H1 (cell line): ENCODE results near the gene LDLRAP1. TPM values are rescaled to one million over a fixed set of nuclear protein-coding genes. Genes with fewer than 3 reads are reported as not detected.

ENCODE experiments used
- KDM4A ChIP-seq: IDR thresholded peaks from one replicate; pipeline ENCODE4 v1.7.1; 2012; ENCODE audit warnings: low read depth, mild to moderate bottlenecking, moderate library complexity, low read length, inconsistent platforms; ENCODE audit not compliant: severe bottlenecking
- KDM5A ChIP-seq: fragments of 200-600 bp; IDR thresholded peaks from 2 replicates; pipeline ENCODE4 v1.7.1; 2012; ENCODE audit warnings: mild to moderate bottlenecking, low read length, inconsistent platforms, mixed read lengths
- SAP30 ChIP-seq: fragments of 300-600 bp; sonication (generic); IDR thresholded peaks from 2 replicates; pipeline ENCODE4 v1.7.1; 2012; ENCODE audit warnings: low read length, moderate library complexity, mild to moderate bottlenecking, inconsistent platforms; ENCODE audit not compliant: insufficient read depth, insufficient replicate concordance
- SIRT6 ChIP-seq: IDR thresholded peaks from one replicate; pipeline ENCODE4 v1.7.1; 2012; ENCODE audit warnings: low read length, inconsistent platforms
- polyA plus RNA-seq, 7 experiments: library from polyadenylated mRNA; depleted of rRNA in 3 of 7; stranded (reverse) in 5 of 7; unstranded in 2 of 7; fragments of >200 nt in 5 of 7; fragments of 200-250 nt in 2 of 7; gene quantifications; 1 replicate in 5 of 7; 2 replicates in 1 of 7; 4 replicates in 1 of 7; pipeline versions ENCODE4 v1.2.1 to v1.2.3, GENCODE V29; 2011 to 2013; ENCODE audit warnings: missing spikeins in 2 of 7, mixed read lengths in 2 of 7
- total RNA-seq: library from RNA; stranded (reverse); fragmentation: NEBNext Ultra II Directional; extraction: Animal tissue kit (Norgen Biotek cat#: 25700); gene quantifications from 2 replicates; pipeline ENCODE4 v1.2.1, GENCODE V29; 2021
- TF ChIP-seq, protein P1 (sequence below): fragments of 300-600 bp; sonication (generic); IDR thresholded peaks from 2 replicates; pipeline ENCODE4 v1.7.1; 2012; ENCODE audit warnings: low read length, moderate library complexity, mild to moderate bottlenecking, inconsistent platforms; ENCODE audit not compliant: insufficient replicate concordance
- TF ChIP-seq, protein P2 (sequence below), 3 experiments: IDR thresholded peaks; 1 replicate in 2 of 3; 2 replicates in 1 of 3; pipeline versions ENCODE4 v1.5.1 to v1.6.1; 2011; ENCODE audit warnings: low read length in 3 of 3, mild to moderate bottlenecking in 3 of 3, inconsistent platforms in 2 of 3, low read depth in 1 of 3, moderate library complexity in 1 of 3; ENCODE audit not compliant: insufficient read depth in 1 of 3; ENCODE audit errors: control extremely low read depth in 1 of 3

Gene LDLRAP1
- total and polyA plus RNA-seq, 2 of the 8 experiments (the other 6 are each of a cell fraction or from before 2014, with no cell fraction given), result 12.8 to 13.2 TPM

DNA sequence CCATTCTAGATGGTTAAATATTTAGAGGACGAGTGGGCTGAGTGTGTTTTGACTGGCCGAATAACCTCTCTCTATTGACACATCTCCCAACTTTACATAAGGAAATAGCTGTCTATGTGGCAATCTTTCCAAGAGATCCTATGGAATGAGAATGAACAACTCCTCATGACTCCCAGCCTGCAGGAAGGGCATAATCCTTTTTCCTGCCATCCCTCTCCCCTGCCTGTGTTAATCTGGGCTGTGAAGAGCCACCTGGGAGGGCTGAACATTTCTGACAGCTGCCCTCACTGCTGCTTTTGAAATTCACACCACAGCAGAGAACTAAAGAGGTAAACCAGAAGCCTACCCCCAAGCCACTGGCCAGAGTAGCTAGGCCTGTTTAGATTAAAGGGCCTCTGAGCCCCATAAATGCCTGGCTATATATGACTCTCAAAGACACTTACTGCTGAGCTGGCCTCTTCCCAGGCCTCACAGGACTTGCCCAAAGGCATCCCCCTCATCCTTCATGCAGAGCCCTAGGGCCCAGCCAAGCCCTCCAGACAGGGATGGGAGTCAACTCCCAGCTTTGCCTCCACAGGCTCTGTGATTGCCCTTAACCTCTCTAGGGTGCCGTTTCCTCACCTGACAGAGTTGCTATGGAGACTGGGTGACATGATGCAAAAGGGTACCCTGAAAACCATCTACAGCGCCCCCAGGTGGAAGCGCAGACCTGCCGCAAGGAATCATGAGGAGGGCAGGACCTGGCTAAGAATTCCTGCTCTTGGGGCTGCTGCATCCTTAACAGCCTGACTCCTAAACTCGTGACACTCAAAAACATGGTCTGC lies 42.0 kb upstream of the LDLRAP1 start (continued):
- TF ChIP-seq, protein P1, sequence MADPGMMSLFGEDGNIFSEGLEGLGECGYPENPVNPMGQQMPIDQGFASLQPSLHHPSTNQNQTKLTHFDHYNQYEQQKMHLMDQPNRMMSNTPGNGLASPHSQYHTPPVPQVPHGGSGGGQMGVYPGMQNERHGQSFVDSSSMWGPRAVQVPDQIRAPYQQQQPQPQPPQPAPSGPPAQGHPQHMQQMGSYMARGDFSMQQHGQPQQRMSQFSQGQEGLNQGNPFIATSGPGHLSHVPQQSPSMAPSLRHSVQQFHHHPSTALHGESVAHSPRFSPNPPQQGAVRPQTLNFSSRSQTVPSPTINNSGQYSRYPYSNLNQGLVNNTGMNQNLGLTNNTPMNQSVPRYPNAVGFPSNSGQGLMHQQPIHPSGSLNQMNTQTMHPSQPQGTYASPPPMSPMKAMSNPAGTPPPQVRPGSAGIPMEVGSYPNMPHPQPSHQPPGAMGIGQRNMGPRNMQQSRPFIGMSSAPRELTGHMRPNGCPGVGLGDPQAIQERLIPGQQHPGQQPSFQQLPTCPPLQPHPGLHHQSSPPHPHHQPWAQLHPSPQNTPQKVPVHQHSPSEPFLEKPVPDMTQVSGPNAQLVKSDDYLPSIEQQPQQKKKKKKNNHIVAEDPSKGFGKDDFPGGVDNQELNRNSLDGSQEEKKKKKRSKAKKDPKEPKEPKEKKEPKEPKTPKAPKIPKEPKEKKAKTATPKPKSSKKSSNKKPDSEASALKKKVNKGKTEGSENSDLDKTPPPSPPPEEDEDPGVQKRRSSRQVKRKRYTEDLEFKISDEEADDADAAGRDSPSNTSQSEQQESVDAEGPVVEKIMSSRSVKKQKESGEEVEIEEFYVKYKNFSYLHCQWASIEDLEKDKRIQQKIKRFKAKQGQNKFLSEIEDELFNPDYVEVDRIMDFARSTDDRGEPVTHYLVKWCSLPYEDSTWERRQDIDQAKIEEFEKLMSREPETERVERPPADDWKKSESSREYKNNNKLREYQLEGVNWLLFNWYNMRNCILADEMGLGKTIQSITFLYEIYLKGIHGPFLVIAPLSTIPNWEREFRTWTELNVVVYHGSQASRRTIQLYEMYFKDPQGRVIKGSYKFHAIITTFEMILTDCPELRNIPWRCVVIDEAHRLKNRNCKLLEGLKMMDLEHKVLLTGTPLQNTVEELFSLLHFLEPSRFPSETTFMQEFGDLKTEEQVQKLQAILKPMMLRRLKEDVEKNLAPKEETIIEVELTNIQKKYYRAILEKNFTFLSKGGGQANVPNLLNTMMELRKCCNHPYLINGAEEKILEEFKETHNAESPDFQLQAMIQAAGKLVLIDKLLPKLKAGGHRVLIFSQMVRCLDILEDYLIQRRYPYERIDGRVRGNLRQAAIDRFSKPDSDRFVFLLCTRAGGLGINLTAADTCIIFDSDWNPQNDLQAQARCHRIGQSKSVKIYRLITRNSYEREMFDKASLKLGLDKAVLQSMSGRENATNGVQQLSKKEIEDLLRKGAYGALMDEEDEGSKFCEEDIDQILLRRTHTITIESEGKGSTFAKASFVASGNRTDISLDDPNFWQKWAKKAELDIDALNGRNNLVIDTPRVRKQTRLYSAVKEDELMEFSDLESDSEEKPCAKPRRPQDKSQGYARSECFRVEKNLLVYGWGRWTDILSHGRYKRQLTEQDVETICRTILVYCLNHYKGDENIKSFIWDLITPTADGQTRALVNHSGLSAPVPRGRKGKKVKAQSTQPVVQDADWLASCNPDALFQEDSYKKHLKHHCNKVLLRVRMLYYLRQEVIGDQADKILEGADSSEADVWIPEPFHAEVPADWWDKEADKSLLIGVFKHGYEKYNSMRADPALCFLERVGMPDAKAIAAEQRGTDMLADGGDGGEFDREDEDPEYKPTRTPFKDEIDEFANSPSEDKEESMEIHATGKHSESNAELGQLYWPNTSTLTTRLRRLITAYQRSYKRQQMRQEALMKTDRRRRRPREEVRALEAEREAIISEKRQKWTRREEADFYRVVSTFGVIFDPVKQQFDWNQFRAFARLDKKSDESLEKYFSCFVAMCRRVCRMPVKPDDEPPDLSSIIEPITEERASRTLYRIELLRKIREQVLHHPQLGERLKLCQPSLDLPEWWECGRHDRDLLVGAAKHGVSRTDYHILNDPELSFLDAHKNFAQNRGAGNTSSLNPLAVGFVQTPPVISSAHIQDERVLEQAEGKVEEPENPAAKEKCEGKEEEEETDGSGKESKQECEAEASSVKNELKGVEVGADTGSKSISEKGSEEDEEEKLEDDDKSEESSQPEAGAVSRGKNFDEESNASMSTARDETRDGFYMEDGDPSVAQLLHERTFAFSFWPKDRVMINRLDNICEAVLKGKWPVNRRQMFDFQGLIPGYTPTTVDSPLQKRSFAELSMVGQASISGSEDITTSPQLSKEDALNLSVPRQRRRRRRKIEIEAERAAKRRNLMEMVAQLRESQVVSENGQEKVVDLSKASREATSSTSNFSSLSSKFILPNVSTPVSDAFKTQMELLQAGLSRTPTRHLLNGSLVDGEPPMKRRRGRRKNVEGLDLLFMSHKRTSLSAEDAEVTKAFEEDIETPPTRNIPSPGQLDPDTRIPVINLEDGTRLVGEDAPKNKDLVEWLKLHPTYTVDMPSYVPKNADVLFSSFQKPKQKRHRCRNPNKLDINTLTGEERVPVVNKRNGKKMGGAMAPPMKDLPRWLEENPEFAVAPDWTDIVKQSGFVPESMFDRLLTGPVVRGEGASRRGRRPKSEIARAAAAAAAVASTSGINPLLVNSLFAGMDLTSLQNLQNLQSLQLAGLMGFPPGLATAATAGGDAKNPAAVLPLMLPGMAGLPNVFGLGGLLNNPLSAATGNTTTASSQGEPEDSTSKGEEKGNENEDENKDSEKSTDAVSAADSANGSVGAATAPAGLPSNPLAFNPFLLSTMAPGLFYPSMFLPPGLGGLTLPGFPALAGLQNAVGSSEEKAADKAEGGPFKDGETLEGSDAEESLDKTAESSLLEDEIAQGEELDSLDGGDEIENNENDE, result no peak
- TF ChIP-seq SIRT6 (no peak), KDM4A (no peak), KDM5A (no peak), SAP30 (no peak)
- TF ChIP-seq, protein P2, sequence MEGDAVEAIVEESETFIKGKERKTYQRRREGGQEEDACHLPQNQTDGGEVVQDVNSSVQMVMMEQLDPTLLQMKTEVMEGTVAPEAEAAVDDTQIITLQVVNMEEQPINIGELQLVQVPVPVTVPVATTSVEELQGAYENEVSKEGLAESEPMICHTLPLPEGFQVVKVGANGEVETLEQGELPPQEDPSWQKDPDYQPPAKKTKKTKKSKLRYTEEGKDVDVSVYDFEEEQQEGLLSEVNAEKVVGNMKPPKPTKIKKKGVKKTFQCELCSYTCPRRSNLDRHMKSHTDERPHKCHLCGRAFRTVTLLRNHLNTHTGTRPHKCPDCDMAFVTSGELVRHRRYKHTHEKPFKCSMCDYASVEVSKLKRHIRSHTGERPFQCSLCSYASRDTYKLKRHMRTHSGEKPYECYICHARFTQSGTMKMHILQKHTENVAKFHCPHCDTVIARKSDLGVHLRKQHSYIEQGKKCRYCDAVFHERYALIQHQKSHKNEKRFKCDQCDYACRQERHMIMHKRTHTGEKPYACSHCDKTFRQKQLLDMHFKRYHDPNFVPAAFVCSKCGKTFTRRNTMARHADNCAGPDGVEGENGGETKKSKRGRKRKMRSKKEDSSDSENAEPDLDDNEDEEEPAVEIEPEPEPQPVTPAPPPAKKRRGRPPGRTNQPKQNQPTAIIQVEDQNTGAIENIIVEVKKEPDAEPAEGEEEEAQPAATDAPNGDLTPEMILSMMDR (IDR thresholded peaks at IDR 0.05; ENCODE audit: control extremely low read depth in 1 of 3, insufficient read depth in 1 of 3, low read depth in 1 of 3, low read length in 3 of 3), result peak; percentile 83 to 95 (median 85)
